Loucy (cell line): ENCODE data around the gene MEGF6.

ENCODE experiments used
- H2AFZ ChIP-seq: fragments of 200-600 bp; sonication (generic); 2 replicates; pipeline ENCODE4 v1.6.0; 2016; ENCODE audit warnings: antibody characterized with exemption, mild to moderate bottlenecking, low read length, moderate library complexity
- H3F3A ChIP-seq: fragments of 200-600 bp; 2 replicates; pipeline ENCODE4 v1.6.0; 2016; ENCODE audit warnings: antibody characterized with exemption, low read depth, mild to moderate bottlenecking
- H3K27me3 ChIP-seq: fragments of 200-600 bp; sonication (generic); 2 replicates; pipeline ENCODE4 v1.6.1; 2014; ENCODE audit warnings: low read length, mild to moderate bottlenecking; ENCODE audit not compliant: insufficient read depth, poor library complexity, severe bottlenecking
- H3K36me3 ChIP-seq: fragments of 200-600 bp; sonication (generic); 2 replicates; pipeline ENCODE4 v1.6.1; 2016; ENCODE audit warnings: low read length; ENCODE audit not compliant: insufficient read depth
- H3K4me1 ChIP-seq: fragments of 200-600 bp; sonication (generic); 2 replicates; pipeline ENCODE4 v1.5.1; 2014; ENCODE audit warnings: low read length, mild to moderate bottlenecking; ENCODE audit not compliant: insufficient read depth, poor library complexity, severe bottlenecking
- H3K4me2 ChIP-seq: fragments of 200-600 bp; sonication (generic); 2 replicates; pipeline ENCODE4 v1.6.0; 2014; ENCODE audit warnings: antibody characterized with exemption, low read length, low read depth, mild to moderate bottlenecking; ENCODE audit not compliant: poor library complexity, severe bottlenecking
- H3K4me3 ChIP-seq: fragments of 200-600 bp; sonication (generic); 2 replicates; pipeline ENCODE4 v1.5.1; 2014; ENCODE audit warnings: low read length, mild to moderate bottlenecking, mixed read lengths; ENCODE audit not compliant: poor library complexity, severe bottlenecking
- H3K79me2 ChIP-seq: fragments of 200-600 bp; sonication (generic); 2 replicates; pipeline ENCODE4 v1.6.1; 2014; ENCODE audit warnings: low read length; ENCODE audit not compliant: insufficient read depth
- H3K9ac ChIP-seq: fragments of 200-600 bp; sonication (generic); 2 replicates; pipeline ENCODE4 v1.6.0; 2014; ENCODE audit warnings: mild to moderate bottlenecking, low read depth, low read length, moderate library complexity; ENCODE audit not compliant: poor library complexity, severe bottlenecking
- H3K9me2 ChIP-seq: fragments of 200-600 bp; sonication (generic); replicated peaks from 2 replicates; pipeline ENCODE4 v1.6.1; 2016; ENCODE audit warnings: low read depth, low read length, mixed read lengths
- H3K9me3 ChIP-seq: fragments of 200-600 bp; sonication (generic); 2 replicates; pipeline ENCODE4 v1.6.1; 2014; ENCODE audit warnings: mild to moderate bottlenecking, antibody characterized with exemption, low read length, low read depth; ENCODE audit not compliant: insufficient read depth
- H4K20me1 ChIP-seq: fragments of 200-600 bp; sonication (generic); 2 replicates; pipeline ENCODE4 v1.6.0; 2014; ENCODE audit warnings: antibody characterized with exemption, low read length, mild to moderate bottlenecking; ENCODE audit not compliant: insufficient read depth, poor library complexity, severe bottlenecking
- EZH2phosphoT487 ChIP-seq: fragments of 200-600 bp; IDR thresholded peaks from 2 replicates; pipeline ENCODE4 v1.6.1; 2018; ENCODE audit warnings: antibody characterized with exemption, mild to moderate bottlenecking, moderate library complexity, borderline replicate concordance
- TF ChIP-seq, protein P1 (sequence below): fragments of 200-600 bp; sonication (generic); conservative IDR thresholded peaks from 2 replicates; pipeline ENCODE4 v1.5.1; 2014; ENCODE audit warnings: mild to moderate bottlenecking, antibody characterized with exemption, low read length

MEGF6 gene

DNA sequence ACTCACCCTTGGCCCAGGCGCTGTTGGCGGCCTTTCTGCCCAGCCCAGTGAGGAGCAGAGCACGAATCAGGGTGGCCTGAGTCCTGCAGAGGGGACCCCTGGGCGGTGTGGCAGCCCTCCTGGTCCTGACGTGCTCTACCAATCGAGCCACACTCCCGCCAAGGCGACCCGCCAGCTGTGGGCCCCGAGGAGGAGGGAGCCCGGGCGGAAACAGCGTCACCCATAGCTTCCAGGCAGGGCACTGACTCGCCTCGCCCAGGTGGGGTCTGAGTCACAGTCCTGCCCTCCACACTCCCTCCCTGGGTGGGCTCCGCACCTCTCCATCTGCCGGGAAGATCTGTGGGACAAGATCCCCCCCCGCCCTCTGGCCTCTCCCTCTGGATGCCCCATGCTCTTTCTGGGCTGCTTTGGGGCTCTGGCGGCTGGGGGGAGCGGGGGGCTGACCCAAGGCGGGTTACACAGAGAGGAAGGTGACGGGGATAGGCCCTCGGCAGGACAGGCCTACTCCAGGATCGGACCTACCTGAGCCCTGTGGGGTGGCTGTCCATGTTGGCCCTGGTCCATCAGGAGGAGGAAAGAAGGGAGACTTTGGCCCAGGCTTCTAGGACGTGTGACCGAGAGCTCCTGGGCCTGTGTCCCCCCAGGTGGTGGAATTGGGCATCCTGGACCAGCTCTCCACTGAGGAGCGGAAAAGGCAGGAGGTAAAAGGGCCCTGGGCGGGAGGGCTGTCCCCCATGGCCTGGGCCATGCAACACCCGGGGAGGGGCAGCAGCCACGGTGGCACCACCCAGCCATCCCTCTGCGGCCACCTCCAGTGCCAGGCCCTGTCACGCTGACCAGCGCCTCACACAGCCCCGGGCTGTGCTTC is 142.8 kb downstream of the MEGF6 start:
- H3K9me2 ChIP-seq = no peaks in the 10 kb centered on the region
- H3K4me2 ChIP-seq = no peak overlapping the region
- no peaks in the 10 kb centered on the region for H3K9me3 ChIP-seq
- no peak overlapping the region for H3K9ac ChIP-seq
- H3K4me3 ChIP-seq = no peak overlapping the region
- H3K79me2 ChIP-seq = no peaks in the 10 kb centered on the region
- H4K20me1 ChIP-seq = no peaks in the 10 kb centered on the region
- H2AFZ ChIP-seq = no peak overlapping the region
- TF ChIP-seq, protein P1, sequence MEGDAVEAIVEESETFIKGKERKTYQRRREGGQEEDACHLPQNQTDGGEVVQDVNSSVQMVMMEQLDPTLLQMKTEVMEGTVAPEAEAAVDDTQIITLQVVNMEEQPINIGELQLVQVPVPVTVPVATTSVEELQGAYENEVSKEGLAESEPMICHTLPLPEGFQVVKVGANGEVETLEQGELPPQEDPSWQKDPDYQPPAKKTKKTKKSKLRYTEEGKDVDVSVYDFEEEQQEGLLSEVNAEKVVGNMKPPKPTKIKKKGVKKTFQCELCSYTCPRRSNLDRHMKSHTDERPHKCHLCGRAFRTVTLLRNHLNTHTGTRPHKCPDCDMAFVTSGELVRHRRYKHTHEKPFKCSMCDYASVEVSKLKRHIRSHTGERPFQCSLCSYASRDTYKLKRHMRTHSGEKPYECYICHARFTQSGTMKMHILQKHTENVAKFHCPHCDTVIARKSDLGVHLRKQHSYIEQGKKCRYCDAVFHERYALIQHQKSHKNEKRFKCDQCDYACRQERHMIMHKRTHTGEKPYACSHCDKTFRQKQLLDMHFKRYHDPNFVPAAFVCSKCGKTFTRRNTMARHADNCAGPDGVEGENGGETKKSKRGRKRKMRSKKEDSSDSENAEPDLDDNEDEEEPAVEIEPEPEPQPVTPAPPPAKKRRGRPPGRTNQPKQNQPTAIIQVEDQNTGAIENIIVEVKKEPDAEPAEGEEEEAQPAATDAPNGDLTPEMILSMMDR = no peak
- no peak for TF ChIP-seq EZH2phosphoT487
- H3K4me1 ChIP-seq = no peaks in the 10 kb centered on the region
- no peaks in the 10 kb centered on the region for H3K36me3 ChIP-seq
- H3K27me3 ChIP-seq = no peaks in the 10 kb centered on the region
- no peaks in the 10 kb centered on the region for H3F3A ChIP-seq

DNA sequence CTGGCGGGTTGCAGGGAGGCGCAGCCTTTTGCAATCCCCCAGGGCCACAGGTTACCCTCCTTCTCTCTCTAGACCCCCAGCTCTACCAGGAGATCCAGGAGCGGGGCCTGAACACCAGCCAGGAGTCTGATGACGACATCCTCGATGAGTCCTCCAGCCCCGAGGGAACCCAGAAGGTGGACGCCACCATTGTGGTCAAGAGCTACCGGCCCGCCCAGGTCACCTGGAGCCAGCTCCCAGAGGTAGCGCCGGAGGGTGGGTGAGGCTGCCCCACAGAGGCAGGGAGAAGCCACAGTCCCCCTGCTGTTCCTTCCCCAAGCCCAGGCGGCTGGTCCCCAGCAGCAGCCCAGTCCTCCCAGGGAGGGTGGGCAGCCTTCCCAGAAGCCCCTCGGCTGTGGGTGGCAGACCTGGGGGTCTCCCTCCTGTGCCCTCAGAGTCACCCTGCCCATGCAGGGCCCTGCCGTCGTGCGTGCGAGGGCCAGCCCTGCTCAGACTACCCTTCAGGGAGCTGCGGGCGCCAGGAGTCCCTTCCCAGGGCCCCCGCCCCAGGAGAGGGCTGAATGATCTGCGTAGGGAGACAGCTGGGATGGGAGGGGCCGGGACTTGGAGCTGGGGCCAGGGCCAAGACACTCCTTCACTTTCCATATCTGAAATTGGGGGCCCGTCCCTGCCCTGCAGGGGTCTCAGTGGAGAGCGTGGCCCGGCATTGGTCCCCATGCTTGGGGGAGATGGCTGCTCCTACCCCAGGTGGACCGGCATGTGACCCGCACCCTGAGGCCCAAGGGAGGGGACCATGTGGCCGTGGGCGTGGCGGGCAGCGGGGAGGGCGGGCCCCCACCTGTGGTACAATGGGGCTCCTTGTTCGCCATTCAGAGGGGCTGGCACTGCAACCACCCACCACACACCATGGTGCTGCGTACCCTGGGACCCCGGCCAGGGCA is 143.9 kb downstream of the MEGF6 start:
- Histone ChIP-seq H3K79me2 (no peaks in the 10 kb centered on the region), H4K20me1 (no peaks in the 10 kb centered on the region), H3F3A (no peaks in the 10 kb centered on the region), H3K4me1 (no peaks in the 10 kb centered on the region), H3K27me3 (no peaks in the 10 kb centered on the region), H3K9ac (no peak overlapping the region), H3K4me3 (no peak overlapping the region), H3K9me2 (no peaks in the 10 kb centered on the region), H3K4me2 (no peak overlapping the region), H3K9me3 (no peaks in the 10 kb centered on the region), H3K36me3 (no peaks in the 10 kb centered on the region), H2AFZ (no peak overlapping the region)
- no peak for TF ChIP-seq EZH2phosphoT487
- TF ChIP-seq, protein P1 = no peak

DNA sequence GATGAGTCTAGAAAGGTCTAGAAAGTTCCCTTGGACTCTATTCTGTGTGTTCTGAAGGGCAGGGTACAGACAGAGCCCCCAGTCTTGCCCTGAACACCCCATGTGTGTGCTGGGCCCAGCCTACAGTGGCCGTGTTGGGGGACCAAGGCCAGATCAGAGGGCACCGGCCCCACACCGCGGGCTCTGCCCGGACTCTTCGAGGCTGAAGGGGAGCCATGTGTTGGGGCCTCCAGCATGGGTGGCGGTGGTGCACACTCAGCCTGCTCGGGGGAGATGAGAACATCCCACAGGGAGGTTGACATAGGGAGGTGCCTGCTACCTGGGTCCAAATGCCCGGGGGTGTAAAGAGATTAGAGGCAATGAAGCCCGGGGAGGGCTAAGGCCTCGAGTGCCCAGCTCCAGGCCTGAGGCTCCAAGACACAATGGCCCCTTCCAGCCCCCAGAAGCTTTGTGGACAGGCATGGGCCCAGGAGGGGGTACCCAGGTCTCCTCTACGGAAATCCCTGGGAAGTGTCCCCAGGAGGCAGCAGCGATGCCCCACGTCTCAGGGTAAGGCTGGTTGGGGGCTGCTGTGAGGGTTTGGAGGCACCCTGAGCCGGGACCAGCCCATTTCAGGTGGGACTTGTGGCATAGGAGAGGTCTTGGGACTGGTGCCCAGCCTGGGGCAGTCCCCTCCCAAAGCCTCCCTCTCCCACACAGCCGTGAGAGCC is 144.8 kb downstream of the MEGF6 start:
- Histone ChIP-seq H3K9me2 (no peaks in the 10 kb centered on the region), H3K4me3 (no peak overlapping the region), H3K36me3 (no peaks in the 10 kb centered on the region), H2AFZ (no peak overlapping the region), H3K27me3 (no peaks in the 10 kb centered on the region), H3K4me1 (no peaks in the 10 kb centered on the region), H3K9me3 (no peaks in the 10 kb centered on the region), H3K79me2 (no peaks in the 10 kb centered on the region), H4K20me1 (no peaks in the 10 kb centered on the region), H3F3A (no peaks in the 10 kb centered on the region), H3K4me2 (no peak overlapping the region), H3K9ac (no peak overlapping the region)
- TF ChIP-seq, protein P1 = no peak
- no peak for TF ChIP-seq EZH2phosphoT487
